Measurements from ENCODE around the gene DDX47.
A peak's percentile ranks its signal among the peaks of the same experiment; 100 is the strongest.

The DDX47 gene

DNA sequence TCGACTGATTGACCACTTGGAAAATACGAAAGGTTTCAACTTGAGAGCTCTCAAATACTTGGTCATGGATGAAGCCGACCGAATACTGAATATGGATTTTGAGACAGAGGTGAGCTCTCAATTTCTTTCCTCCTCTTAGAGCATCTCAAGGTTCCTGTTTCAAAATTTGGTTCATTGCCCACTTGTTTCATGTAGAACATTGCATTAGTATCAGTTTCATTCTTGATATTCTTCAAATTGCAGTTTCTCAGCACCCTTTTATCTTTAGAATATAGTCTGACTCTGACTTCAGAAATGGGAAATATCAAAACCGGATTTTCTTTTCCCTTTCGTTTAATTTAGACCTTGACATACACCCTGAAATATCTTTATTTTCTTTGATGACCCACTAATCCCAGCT is 8.8 kb downstream of the DDX47 start:
- no peak for DNase-seq (ENCODE audit: low read depth)

DNA sequence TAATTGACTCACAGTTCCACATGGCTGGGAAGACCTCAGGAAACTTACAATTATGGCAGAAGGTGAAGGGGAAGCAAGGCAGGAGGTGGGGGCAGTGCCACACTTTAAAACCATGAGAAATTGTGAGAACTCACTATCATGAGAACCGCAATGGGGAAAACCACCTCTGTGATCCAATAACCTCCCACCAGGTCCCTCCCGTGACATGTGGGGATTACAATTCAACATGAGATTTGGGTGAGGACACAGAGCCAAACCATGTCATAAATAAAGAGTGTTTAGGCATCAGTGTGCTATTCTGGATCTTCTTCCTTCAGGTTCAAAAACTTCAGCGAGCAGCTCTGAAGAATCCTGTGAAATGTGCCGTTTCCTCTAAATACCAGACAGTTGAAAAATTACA is 9.7 kb downstream of the DDX47 start:
- TF ChIP-seq, protein P1, sequence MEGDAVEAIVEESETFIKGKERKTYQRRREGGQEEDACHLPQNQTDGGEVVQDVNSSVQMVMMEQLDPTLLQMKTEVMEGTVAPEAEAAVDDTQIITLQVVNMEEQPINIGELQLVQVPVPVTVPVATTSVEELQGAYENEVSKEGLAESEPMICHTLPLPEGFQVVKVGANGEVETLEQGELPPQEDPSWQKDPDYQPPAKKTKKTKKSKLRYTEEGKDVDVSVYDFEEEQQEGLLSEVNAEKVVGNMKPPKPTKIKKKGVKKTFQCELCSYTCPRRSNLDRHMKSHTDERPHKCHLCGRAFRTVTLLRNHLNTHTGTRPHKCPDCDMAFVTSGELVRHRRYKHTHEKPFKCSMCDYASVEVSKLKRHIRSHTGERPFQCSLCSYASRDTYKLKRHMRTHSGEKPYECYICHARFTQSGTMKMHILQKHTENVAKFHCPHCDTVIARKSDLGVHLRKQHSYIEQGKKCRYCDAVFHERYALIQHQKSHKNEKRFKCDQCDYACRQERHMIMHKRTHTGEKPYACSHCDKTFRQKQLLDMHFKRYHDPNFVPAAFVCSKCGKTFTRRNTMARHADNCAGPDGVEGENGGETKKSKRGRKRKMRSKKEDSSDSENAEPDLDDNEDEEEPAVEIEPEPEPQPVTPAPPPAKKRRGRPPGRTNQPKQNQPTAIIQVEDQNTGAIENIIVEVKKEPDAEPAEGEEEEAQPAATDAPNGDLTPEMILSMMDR (IDR thresholded peaks at IDR 0.05; ENCODE audit: insufficient read depth, low read depth, low read length, missing control alignments): no peak
- DNase-seq (ENCODE audit: low read depth): no peak
- H3K4me3 ChIP-seq (ENCODE audit: low read length): no peak overlapping the region

More for the DNA sequence above, 8.8 kb downstream of the DDX47 start:
- TF ChIP-seq, protein P1 (IDR thresholded peaks at IDR 0.05; ENCODE audit: insufficient read depth, low read depth, low read length, missing control alignments): no peak
- no peak overlapping the region for H3K4me3 ChIP-seq (ENCODE audit: low read length)

DNA sequence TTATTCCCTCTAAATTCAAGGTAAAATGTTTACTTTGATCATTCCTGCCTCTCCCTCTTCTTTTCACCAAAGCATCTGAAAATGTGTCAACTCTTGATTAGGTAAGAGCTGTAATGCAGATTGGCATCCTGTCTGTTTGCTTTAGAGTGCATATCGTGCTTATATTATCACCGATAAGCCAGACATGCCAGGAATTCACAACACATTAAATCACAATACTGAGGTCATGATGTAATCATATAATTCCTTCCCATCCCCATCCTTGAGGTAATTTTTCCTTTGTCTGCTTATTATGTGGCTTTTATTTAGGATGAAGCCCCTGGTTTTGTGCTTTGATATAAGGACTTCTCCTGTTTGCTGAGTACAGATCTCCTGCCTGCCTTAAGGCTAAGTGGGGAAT is 10.2 kb downstream of the DDX47 start:
- H3K4me3 ChIP-seq (ENCODE audit: low read length): no peak overlapping the region
- TF ChIP-seq, protein P1 (IDR thresholded peaks at IDR 0.05; ENCODE audit: insufficient read depth, low read depth, low read length, missing control alignments): no peak
- peak; percentile 83 for DNase-seq (ENCODE audit: low read depth)

DNA sequence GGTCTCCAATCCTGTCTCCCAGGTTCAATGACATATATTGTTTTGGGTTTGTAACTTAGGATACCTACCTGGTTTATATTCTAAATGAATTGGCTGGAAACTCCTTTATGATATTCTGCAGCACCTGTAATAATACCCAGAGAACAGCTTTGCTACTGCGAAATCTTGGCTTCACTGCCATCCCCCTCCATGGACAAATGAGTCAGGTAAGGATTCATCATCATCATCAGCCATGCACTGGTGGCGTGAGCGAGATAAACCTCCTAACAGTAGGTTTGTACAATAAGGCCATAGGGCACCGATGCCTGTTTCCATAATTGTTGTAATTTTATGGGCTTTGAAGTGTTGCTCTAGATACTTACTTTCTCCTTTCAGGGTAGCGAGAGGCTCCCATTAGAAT is 10.7 kb downstream of the DDX47 start:
- H3K4me3 ChIP-seq (ENCODE audit: low read length): no peak overlapping the region
- TF ChIP-seq, protein P1 (IDR thresholded peaks at IDR 0.05; ENCODE audit: insufficient read depth, low read depth, low read length, missing control alignments): no peak
- no peak for DNase-seq (ENCODE audit: low read depth)

DNA sequence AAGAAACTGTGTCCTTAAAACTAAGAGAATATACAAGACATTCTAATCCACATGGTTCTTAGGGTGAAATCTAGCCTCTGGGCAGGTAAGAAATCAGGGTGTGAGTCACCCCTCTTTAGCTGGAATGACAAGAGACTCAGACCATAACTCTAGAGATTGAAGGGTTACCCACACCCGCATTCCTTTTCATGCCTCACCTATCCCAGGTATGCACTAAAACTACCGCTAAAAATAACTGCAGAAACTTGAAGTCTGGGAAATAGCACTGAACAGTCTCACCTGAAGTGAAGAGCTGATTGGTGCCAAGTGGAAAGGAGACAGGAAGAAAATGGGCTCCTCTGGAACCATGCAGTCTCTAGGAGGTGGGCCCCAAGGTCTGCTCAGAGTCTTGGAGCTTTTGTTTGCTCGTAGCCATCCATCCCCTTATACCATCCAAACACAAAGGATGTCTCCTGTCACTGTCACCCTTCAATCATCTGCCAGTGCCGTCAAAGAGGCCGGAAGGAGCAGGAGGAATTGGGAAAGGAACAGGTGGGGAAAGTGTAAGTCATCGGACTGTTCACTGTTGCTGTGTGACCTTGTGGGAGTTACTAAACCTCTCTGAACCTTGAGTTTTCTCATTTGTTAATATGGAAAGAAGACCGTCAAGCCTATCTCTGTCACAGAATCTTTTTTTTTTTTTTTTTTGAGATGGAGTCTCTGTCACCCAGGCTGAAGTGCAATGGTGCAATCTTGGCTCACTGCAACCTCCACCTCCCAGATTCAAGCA is 22.4 kb downstream of the DDX47 start:
- DNase-seq (ENCODE audit: low read depth): peak; percentile 98

DNA sequence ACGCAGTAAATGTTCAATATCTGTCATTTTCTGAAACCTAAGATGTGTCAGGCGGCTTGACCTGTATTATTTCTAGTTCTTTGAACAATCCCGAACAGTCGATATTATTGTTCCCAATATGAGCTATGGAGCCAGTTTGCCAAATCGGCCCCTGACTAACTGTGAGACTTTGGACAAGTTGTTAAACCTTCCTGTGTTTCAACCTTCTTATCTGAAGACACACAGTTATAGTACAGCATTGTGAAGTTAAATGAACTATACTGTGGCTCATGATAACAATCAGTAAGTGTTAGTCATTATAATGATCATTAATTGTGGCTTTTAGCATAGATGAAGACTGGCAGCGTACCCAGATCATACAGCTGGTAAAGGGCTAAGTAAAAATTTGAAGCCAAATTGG is 23.4 kb downstream of the DDX47 start:
- DNase-seq (ENCODE audit: low read depth): no peak
- TF ChIP-seq, protein P1 (IDR thresholded peaks at IDR 0.05; ENCODE audit: insufficient read depth, low read depth, low read length, missing control alignments): no peak
- H3K4me3 ChIP-seq (ENCODE audit: low read length): no peak overlapping the region

More for the DNA sequence above, 22.4 kb downstream of the DDX47 start:
- no peak overlapping the region for H3K4me3 ChIP-seq (ENCODE audit: low read length)
- TF ChIP-seq, protein P1 (IDR thresholded peaks at IDR 0.05; ENCODE audit: insufficient read depth, low read depth, low read length, missing control alignments): no peak
